Measurements from ENCODE around the gene CPLX3. TPM values are rescaled to one million over a fixed set of nuclear protein-coding genes. Genes with fewer than 3 reads are reported as not detected.

Gene CPLX3
- total RNA-seq, 1 donor, result not detected

DNA sequence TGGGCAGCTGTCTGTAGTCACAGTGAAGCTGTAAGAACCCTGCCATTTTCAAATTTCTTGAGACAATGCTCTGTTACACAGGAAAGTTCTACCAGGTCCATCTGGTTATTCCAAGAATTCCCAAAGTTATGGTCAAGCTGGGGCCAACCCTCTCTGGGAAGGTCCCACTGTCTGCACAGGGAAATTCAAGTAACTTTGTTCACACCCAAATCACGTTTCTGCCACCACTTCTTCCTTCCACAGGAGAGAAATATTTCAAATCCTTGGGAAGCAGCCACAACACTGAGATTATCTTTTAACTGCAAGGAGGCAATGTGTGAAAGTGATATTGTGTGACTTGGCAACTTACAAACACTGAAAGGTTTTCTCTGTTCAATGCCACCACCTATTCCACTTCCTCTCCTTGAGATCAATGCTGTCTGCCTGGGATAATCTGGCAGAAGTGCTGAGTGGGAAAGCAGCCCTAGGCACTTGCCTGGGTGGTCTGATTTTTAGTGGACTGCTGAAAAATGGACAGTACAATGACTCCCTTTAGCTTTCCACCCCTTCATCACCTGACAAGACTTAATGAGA is 41.1 kb downstream of the CPLX3 start:
- no peak overlapping the region for H3K4me3 ChIP-seq (ENCODE audit: low read depth, low read length)
- DNase-seq (ENCODE audit: low read depth), result no peak
- TF ChIP-seq, protein P1, sequence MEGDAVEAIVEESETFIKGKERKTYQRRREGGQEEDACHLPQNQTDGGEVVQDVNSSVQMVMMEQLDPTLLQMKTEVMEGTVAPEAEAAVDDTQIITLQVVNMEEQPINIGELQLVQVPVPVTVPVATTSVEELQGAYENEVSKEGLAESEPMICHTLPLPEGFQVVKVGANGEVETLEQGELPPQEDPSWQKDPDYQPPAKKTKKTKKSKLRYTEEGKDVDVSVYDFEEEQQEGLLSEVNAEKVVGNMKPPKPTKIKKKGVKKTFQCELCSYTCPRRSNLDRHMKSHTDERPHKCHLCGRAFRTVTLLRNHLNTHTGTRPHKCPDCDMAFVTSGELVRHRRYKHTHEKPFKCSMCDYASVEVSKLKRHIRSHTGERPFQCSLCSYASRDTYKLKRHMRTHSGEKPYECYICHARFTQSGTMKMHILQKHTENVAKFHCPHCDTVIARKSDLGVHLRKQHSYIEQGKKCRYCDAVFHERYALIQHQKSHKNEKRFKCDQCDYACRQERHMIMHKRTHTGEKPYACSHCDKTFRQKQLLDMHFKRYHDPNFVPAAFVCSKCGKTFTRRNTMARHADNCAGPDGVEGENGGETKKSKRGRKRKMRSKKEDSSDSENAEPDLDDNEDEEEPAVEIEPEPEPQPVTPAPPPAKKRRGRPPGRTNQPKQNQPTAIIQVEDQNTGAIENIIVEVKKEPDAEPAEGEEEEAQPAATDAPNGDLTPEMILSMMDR (IDR thresholded peaks at IDR 0.05; ENCODE audit: insufficient read depth, low read length), result no peak

GRCh38 chr15:74868059-74868458 is 41.6 kb downstream of the CPLX3 start:
- DNase-seq (ENCODE audit: low read depth), result no peak
- H3K4me3 ChIP-seq (ENCODE audit: low read depth, low read length), result no peak overlapping the region
- TF ChIP-seq, protein P1 (IDR thresholded peaks at IDR 0.05; ENCODE audit: insufficient read depth, low read length), result no peak

DNA sequence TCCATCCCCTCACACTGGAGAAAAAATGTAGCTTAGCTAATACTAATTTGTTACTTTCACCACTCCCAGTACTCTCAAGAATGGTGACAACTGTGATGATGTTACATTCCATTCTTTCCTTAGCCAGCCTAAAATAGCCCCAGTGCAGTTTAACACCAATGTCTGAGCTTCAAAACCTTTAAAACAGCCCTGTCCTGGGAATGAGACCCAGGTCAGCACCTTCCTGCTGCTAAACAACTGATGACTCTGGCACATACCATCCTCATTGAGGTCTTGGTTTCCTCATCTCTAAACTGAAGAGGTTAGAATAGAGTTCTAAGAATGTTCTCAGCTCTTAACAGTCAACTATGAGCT is 42.9 kb downstream of the CPLX3 start:
- no peak overlapping the region for H3K4me3 ChIP-seq (ENCODE audit: low read depth, low read length)
- TF ChIP-seq, protein P1 (IDR thresholded peaks at IDR 0.05; ENCODE audit: insufficient read depth, low read length), result no peak
- no peak for DNase-seq (ENCODE audit: low read depth)

GRCh38 chr15:74869726-74870407 is 43.4 kb downstream of the CPLX3 start:
- TF ChIP-seq, protein P1 (IDR thresholded peaks at IDR 0.05; ENCODE audit: insufficient read depth, low read length), result no peak
- H3K4me3 ChIP-seq (ENCODE audit: low read depth, low read length), result no peak overlapping the region
- peak; percentile 55 for DNase-seq (ENCODE audit: low read depth)

DNA sequence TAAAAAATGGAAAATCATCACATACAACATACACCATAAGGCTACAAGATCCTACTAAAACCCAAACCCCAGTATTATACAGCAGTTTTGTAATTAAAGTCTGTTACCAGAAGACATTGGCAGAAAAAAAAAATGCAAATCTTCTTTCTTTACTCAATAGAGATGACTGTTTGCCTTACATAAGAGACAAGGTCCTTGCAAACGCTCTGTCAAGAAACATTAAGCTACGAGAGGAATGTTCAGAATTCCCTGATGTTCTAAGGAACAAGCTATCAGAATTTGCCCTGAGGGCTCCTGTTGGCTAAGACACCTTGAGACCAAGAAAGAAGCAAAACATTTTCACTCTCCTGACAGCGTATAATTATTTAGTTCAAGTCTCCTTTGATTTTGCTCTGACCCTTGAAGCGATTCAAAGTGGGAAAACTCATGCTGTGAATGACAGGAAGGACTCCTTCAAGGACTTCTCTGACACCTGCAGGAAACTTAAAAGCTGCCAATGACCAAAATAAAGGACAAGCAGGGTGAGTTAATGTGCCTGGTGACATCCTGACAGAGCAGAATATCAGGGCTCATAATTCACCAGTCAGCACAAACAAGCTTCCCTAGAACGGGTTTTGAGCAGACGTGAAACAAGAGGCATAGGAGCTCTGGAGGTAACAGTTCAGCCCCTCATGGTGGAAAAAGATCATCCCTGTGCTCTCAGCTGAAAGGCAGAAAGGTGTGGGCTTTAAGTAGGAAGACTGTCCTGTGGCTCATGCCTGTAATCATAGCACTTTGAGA is 44.2 kb downstream of the CPLX3 start:
- TF ChIP-seq, protein P1 (IDR thresholded peaks at IDR 0.05; ENCODE audit: insufficient read depth, low read length), result no peak
- DNase-seq (ENCODE audit: low read depth), result no peak
- no peak overlapping the region for H3K4me3 ChIP-seq (ENCODE audit: low read depth, low read length)

- H3K4me3 ChIP-seq (ENCODE audit: low read depth, low read length), result peak overlapping the region; percentile 92
- TF ChIP-seq, protein P1 (IDR thresholded peaks at IDR 0.05; ENCODE audit: insufficient read depth, low read length), result no peak
- no peak for DNase-seq (ENCODE audit: low read depth)
These were observed 46.2 kb downstream of the CPLX3 start for GRCh38 chr15:74872702-74873035.
